T47D (cell line): ENCODE data around the gene FABP3.

Experiments
- DNase-seq, 2 experiments: peaks; one replicate each; pipeline versions ENCODE4 v3.0.0 to v3.0.0-alpha.2; 2011 to 2012; ENCODE audit warnings: low read depth in 1 of 2, low spot score in 1 of 2
- JUND ChIP-seq: IDR thresholded peaks from 2 replicates; pipeline ENCODE4 v1.6.1; 2012; ENCODE audit warnings: low read depth
- in situ Hi-C: cut with HindIII; loops from 2 replicates; pipeline ENCODE4 v1.10.0; 2016; ENCODE audit warnings: low sequenced_read_pairs, low pct_unique_long_range_greater_than_20kb

FABP3 gene

DNA sequence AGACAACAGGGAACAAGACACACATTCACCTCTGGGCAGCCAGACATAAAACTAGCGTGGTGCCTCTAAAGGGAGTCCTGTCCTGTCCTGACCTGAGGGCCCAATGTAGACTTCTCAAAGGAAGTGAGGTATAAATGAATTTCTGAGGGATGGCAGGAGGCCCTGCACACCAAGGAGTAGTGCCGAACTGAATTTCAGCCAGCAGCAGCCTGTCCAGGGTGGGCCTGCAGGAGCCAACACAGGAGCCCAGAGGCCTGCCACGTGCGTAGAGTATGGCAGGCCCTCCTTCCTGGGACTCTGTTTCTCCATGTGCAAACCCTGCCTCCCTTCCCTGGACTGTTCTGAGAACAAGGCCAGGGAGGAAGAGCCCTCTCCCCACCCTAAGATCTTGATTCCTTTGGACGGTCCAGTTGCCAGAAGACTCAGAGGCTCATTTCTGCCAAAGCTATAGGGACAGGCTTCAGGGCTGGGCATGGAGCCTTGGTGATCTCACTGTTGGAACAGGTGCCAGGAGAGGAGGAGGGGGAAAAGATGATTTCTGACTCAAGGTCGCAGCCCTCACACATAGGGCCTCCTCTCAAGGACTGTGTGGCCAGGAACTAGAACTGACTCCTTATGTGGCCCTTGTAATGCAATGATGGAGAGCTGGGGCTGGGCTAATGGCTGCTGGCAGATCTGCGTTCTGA, 1.8 kb upstream of the FABP3 start:
- DNase-seq: no peak
- in situ Hi-C loops: no loop called here
- TF ChIP-seq JUND: no peak

DNA sequence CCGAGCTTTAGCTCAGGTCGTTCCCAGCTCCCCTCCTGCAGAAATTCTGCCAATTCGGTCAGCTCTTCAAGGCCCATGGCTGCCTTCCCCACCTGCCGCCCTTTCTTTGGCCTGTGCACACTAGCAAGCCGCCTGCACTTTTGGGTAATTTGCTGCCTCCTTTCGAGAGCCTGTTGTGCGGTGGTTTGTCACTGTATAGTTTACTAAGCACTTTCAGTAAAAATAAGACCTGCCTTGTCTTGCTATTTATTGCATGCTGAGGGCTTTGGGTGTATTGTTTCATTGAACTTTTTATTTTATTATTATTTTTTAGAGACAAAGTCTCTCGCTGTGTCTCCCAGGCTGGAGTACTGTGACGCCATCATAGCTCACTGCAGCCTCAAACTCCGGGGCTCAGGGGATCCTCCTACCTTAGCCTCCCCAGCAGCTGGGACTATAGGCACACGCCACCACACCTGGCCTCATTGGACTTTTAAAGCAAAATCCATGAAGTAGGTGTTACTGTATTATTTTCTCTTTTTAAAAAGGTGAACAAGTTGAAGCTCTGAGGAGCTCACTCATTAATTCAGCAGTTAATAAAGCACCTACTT, 1.1 kb upstream of the FABP3 start:
- no peak for DNase-seq
- no peak for TF ChIP-seq JUND
- in situ Hi-C loops: no loop called here

DNA sequence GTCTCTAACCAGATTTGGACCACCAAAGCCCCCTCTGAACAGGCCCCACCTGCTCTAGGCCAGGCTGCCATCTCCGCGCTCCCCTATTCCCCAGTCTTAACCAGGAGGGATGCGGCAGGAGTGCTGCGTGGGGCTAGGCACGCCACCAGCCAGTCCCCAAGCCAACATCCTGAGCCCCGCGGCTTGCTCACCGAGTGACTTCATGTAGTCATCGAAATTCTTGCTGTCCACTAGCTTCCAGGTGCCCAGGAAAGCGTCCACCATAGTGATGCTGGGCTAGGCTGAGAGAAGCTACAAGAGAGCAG, 173 bp downstream of the FABP3 start:
- TF ChIP-seq JUND: no peak
- in situ Hi-C loops: no loop called here
- DNase-seq: no peak

DNA sequence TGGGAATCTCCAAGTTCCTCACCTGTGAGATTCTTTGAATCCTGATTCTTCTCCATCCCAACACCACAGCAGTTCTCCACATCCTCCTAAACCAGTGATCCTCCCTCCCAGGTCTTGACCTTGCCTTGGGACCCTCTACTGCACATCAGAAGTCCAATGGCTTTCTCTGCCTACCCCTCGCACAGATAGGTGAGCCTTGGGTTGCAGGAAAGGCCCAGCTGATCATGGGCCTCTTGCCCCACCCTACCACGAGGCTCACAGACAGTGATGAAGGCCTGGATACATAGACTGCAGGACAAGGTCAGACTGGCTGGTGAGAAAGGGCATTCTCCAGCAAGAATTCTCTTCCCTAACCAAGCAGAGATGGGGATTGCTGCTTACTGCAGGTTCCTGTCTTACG, 825 bp downstream of the FABP3 start:
- no peak for TF ChIP-seq JUND
- in situ Hi-C loops: no loop called here
- DNase-seq: no peak

DNA sequence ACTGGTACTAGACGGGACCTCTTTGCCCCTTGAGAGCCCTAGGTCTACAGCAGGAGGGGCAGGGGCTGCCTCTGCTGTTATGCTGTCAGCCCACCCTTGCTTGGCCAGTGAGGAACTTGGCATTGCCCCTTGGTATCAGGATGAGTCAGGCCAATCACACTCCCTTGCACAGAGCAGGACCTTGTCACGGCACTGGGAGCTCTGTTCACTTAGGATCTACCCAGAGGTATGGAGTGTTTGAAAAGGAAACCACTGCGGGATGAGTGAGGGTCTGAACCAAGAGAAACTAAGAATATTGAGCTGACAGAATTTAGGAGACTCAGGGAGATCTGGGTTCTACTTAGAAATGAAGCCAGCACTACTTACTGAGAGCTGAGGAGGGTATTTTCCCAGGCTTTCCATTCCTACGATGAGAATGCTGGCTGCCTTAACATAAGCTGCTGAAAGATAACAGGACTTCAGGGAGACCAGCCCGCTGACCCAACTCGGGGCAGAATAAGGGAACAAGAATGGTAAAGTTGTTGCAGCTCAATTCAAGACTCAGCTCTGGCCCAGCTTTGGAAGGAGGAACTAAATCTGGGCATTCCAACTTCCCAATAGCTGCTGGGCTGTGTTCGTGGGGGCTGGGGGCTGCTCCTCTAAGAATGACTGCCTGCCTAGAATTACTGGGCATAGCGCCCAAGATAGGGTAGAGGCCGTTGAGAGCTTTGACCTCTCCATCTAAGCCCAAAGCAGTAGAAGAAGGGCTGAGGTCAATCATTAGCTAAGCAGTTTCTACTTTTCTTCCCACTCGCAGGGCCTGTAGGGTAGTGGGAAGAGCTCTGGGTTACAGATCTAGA, 1.5 kb downstream of the FABP3 start:
- DNase-seq: no peak
- in situ Hi-C loops: no loop called here
- TF ChIP-seq JUND: no peak

DNA sequence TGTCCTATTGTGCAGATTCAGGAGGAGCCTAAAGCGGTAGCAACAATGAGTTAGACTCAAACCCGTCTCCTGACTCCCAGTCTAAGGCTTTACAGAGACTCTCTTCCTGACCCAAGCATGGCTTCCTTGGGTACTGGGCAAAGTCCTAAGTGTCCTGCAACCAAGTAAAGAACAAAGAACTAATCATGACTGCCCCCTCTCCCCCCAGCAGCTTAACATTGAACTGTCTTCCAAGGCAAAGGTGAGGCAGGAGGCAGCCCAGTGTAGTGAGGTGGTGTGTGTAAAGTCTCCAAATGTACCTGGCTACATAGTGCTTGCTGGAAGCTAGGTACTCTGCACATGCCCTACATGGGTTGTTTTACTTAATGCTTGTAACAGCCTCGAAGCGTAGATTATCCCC, 2.3 kb downstream of the FABP3 start:
- in situ Hi-C loops: no loop called here
- TF ChIP-seq JUND: no peak
- DNase-seq: no peak

DNA sequence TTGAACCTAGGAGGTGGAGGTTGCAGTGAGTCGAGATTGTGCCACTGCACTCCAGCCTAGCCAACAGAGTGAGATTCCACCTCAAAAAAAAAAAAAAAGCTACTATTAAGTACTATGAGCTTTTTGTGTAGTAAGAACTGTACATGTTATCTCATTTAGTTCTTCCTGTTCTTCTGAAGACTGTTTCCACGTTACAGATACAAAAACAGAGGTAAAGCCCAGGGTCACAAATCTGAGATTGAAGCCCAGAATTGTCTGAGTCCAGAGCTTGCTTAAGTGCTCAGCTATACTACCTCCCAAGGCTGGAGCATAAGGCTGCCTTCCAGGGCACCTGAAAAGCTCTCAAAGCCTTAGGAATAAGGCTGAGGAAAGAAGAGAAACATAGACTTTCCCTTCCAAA, 2.9 kb downstream of the FABP3 start:
- TF ChIP-seq JUND: no peak
- no peak for DNase-seq
- in situ Hi-C loops: no loop called here

DNA sequence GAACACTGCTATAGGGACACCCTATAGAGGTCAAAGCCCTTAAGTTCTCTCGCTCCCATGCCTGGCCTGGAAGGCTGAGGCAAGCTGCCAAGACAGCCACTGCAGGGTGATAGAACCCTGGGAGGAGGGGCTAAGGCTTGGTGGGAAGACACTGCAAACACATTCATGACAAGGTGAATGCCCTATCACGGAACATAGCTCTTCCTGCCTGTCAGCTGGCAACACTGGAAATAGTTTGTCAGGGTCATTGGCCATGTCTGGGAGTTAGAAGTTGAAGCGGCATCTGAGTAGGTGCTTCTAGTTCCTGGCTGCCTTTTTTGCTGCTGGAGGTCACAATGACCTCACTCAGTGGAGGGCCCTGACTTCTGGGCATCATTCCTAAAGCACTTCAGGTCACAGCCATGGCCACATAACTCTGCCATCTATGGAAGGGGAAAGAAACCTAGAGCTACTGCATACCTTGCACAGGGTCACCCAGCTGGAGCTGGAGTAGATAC, 4.2 kb downstream of the FABP3 start:
- peak in 1 of 2 experiments; percentile 65 for DNase-seq
- in situ Hi-C loops: no loop called here
- no peak for TF ChIP-seq JUND

DNA sequence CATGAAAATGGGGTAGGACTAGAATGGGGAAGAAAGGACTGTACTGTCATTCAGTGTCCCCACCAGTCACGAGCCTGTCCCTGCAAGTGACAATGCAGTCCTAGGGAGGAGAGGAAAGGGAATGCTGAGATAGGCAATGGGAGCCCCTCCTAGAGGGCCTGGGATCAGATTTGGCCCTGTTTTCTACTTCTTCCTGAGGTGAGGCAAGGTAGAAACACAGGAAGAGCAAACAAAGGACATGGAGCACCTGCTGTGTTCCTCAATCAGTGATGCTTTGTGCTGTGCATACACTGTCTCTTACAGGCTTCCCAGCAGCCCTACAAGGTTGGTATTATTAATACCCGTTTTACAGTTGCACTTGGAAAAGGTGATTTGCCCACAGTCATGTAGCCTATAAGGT, 6.1 kb downstream of the FABP3 start:
- no peak for DNase-seq
- TF ChIP-seq JUND: no peak
- in situ Hi-C loops: no loop called here

DNA sequence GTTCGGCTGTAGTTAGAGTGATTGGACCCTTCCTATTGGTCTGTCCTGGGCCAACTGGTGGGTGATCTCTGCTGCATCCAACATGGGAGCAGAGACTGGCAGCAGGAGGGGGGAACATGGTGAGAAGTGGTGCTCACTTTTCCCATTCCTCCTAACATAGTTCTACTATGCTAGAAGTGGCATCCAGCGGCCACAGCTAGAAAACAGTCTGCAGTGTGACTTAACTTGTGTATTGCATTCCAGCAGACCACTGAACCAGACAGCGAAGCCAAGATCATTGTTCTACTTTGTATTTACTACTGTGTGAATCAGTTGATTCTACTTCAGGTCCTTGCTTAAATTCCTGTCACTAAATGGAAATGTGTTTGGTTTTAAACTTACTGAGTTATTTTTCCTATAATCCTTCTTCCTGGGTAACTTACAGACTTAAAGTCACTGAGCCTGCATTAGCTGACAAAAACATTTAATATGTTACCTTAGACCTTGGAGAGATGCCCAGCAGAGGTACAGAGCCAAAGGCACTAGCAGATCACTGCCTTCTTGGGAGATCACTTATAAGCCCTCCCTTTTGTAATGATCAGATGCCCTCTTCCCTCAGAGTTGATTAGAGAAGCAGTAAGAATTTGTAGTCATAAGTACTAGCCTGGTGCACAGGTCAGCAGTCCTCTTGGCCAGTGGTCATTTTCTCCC, 8.2 kb downstream of the FABP3 start:
- in situ Hi-C loops: no loop called here
- DNase-seq: no peak
- TF ChIP-seq JUND: no peak

DNA sequence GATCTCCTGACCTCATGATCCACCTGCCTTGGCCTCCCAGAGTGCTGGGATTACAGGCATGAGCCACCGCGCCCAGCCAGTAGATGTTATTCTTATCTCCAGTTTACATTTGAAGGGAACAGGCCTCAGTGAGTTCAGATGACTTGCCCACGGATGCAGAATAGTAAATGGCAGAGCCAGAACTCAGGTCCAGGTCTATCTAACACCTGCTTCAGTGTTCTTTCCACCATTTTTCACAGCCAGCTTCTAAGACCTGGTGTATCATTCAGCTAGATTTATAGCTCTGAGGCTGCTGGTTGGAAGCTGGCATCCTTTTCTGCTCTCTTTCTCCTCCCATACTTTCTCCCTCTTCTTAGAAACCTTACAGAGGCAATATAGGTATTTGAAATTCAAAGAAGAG, 10.8 kb downstream of the FABP3 start:
- TF ChIP-seq JUND: no peak
- no peak for DNase-seq
- in situ Hi-C loops: no loop called here

DNA sequence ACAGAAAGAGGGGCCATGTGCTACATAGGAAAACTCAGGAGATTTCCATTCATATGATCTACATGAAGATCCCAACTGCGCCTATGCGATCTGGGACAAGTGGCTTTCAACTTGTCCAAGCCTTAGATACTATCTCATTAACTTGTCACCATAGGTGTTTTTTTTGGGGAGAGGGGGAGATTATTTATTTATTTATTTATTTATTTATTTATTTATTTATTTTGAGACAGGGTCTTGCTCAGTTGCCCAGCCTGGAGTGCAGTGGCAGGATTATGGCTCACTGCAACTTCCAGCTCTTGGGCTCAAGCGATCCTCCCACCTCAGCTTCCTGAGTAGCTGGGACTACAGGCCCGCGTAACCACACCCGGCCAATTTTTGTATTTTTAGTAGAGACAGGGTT, 11.3 kb downstream of the FABP3 start:
- no peak for TF ChIP-seq JUND
- in situ Hi-C loops: no loop called here
- no peak for DNase-seq

DNA sequence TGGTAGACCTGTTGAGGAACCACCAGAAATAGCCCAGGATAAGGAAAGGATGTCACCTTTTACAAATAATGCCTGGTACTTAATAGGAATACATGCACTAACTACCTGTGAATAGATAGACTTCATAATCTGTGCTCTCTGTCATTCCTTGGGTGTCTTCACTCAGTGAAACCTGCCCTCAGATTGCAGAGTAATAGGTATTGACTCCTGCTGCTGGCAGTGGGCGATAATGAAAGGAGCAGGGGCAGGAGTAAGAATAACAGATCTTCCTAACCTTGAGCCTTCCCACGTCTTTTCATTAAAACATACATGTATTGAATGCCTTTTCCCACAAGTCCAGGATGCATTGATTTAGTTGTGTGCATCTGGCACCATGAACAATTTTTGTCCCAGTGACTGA, 16.4 kb downstream of the FABP3 start:
- no peak for TF ChIP-seq JUND
- no peak for DNase-seq
- in situ Hi-C loops: no loop called here
